ENCODE results near the gene RRP9.

RRP9 gene

DNA sequence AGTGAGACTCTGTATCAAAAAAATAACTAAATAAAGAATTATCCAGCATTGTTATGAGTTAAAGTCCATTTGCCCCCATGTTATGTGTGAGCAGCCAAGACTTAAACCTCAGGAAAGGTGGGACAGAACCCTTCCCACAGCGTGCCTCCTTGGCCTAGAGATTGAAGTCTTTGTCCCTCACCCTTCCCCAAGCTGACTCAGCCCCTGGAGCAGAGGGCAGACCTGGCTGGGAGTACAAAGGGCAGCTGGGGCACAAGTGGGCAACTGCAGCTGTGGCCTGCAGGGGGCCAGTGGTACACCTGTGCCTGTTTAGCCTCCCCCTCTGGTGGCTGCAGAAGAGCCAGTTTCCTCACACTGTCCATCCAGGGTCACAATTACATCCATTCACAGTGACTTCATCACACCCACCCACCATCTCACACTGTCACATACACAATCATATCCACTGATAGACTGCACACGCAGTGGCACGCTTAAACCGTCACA lies 40.7 kb upstream of the RRP9 start:
- Histone ChIP-seq H3K79me2 (ENCODE audit: insufficient read depth, low read length) (no peaks in the 10 kb centered on the region), H3K9me3 (ENCODE audit: low read length) (no peaks in the 10 kb centered on the region), H3F3A (ENCODE audit: insufficient read depth, low read length) (no peaks in the 10 kb centered on the region), H3K4me1 (ENCODE audit: insufficient read depth, low read length, severe bottlenecking) (peaks cover 26% of the 10 kb centered on the region), H3K36me3 (ENCODE audit: insufficient read depth, low read length) (peaks cover 4% of the 10 kb centered on the region; the same call in 1 of the 2 replicates), H3K9me2 (ENCODE audit: low read depth, low read length) (no peaks in the 10 kb centered on the region), H3K4me2 (ENCODE audit: low read length) (peak overlapping the region; percentile 87), H4K20me1 (ENCODE audit: insufficient read depth, low read length) (no peaks in the 10 kb centered on the region), H2AFZ (ENCODE audit: low read length) (no peak overlapping the region), H3K9ac (ENCODE audit: low read length) (peak overlapping the region; percentile 72), H3K4me3 (ENCODE audit: low read depth, low read length, poor library complexity, severe bottlenecking) (peak overlapping the region; percentile 68), H3K27me3 (ENCODE audit: insufficient read depth, low read length) (no peaks in the 10 kb centered on the region), H3K27ac (ENCODE audit: low read depth, low read length, poor library complexity, severe bottlenecking) (peak overlapping the region; percentile 42)
- TF ChIP-seq EZH2 (IDR thresholded peaks at IDR 0.05; ENCODE audit: borderline replicate concordance, low read length): no peak
- TF ChIP-seq, protein P1, sequence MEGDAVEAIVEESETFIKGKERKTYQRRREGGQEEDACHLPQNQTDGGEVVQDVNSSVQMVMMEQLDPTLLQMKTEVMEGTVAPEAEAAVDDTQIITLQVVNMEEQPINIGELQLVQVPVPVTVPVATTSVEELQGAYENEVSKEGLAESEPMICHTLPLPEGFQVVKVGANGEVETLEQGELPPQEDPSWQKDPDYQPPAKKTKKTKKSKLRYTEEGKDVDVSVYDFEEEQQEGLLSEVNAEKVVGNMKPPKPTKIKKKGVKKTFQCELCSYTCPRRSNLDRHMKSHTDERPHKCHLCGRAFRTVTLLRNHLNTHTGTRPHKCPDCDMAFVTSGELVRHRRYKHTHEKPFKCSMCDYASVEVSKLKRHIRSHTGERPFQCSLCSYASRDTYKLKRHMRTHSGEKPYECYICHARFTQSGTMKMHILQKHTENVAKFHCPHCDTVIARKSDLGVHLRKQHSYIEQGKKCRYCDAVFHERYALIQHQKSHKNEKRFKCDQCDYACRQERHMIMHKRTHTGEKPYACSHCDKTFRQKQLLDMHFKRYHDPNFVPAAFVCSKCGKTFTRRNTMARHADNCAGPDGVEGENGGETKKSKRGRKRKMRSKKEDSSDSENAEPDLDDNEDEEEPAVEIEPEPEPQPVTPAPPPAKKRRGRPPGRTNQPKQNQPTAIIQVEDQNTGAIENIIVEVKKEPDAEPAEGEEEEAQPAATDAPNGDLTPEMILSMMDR (IDR thresholded peaks at IDR 0.05; ENCODE audit: low read length): peak; percentile 81; the same call in 1 of the 2 replicates

DNA sequence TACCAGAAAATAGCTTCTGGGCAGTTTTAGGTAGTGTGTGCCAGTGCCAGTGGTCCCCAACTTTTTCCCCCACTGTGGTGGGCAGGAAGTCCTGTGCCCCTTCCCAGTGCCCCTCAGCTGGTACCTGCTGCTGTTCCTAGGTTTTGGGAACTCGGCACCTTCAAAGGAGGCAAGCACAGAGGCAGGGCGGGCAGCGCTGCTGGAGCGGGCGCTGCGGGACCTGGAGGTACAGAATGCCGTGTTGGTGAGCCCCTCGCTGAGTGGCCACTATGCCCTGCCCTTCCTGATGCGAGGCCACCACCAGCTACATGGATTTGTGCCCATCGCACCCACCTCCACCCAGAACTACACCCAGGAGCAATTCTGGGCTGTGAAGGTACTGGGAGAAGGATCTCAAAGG lies 38.5 kb upstream of the RRP9 start:
- H3K4me3 ChIP-seq (ENCODE audit: low read depth, low read length, poor library complexity, severe bottlenecking): no peak overlapping the region
- no peak for TF ChIP-seq EZH2 (IDR thresholded peaks at IDR 0.05; ENCODE audit: borderline replicate concordance, low read length)
- TF ChIP-seq, protein P1 (IDR thresholded peaks at IDR 0.05; ENCODE audit: low read length): no peak
- no peaks in the 10 kb centered on the region for H4K20me1 ChIP-seq (ENCODE audit: insufficient read depth, low read length)
- H3K79me2 ChIP-seq (ENCODE audit: insufficient read depth, low read length): no peaks in the 10 kb centered on the region
- peaks cover 48% of the 10 kb centered on the region for H3K4me1 ChIP-seq (ENCODE audit: insufficient read depth, low read length, severe bottlenecking)
- no peak overlapping the region for H3K27ac ChIP-seq (ENCODE audit: low read depth, low read length, poor library complexity, severe bottlenecking)
- 0 out of 2 replicates have a peak, but pooled peaks cover 8% of the 10 kb centered on the region for H3F3A ChIP-seq (ENCODE audit: insufficient read depth, low read length)
- H2AFZ ChIP-seq (ENCODE audit: low read length): no peak overlapping the region
- no peak overlapping the region for H3K9ac ChIP-seq (ENCODE audit: low read length)
- H3K4me2 ChIP-seq (ENCODE audit: low read length): no peak overlapping the region
- H3K36me3 ChIP-seq (ENCODE audit: insufficient read depth, low read length): peaks cover 4% of the 10 kb centered on the region; the same call in 1 of the 2 replicates
- H3K9me3 ChIP-seq (ENCODE audit: low read length): no peaks in the 10 kb centered on the region
- no peaks in the 10 kb centered on the region for H3K27me3 ChIP-seq (ENCODE audit: insufficient read depth, low read length)
- H3K9me2 ChIP-seq (ENCODE audit: low read depth, low read length): no peaks in the 10 kb centered on the region

DNA sequence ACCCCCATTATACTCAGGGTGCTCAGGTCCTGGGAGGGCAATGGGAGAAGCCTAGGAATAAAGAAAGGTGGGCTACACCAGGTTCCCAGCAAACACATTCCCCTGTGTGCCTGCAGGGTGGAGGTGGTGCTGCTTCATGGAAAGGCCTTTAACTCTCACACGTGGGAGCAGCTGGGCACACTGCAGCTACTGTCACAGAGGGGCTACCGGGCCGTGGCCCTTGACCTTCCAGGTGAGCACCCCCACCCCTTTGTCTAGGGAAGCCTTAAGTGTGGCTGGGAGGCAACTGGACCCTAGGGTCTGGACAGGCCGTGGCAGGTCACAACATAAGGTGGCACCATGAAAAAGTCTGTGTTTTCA lies 36.4 kb upstream of the RRP9 start:
- H3K4me1 ChIP-seq (ENCODE audit: insufficient read depth, low read length, severe bottlenecking): peaks cover 50% of the 10 kb centered on the region
- H3K9ac ChIP-seq (ENCODE audit: low read length): no peak overlapping the region
- H3K4me3 ChIP-seq (ENCODE audit: low read depth, low read length, poor library complexity, severe bottlenecking): no peak overlapping the region
- 0 out of 2 replicates have a peak, but pooled peaks cover 8% of the 10 kb centered on the region for H3F3A ChIP-seq (ENCODE audit: insufficient read depth, low read length)
- TF ChIP-seq EZH2 (IDR thresholded peaks at IDR 0.05; ENCODE audit: borderline replicate concordance, low read length): no peak
- TF ChIP-seq, protein P1 (IDR thresholded peaks at IDR 0.05; ENCODE audit: low read length): no peak
- peaks cover 4% of the 10 kb centered on the region; the same call in 1 of the 2 replicates for H3K36me3 ChIP-seq (ENCODE audit: insufficient read depth, low read length)
- no peaks in the 10 kb centered on the region for H3K9me3 ChIP-seq (ENCODE audit: low read length)
- no peaks in the 10 kb centered on the region for H3K79me2 ChIP-seq (ENCODE audit: insufficient read depth, low read length)
- H2AFZ ChIP-seq (ENCODE audit: low read length): no peak overlapping the region
- H3K27ac ChIP-seq (ENCODE audit: low read depth, low read length, poor library complexity, severe bottlenecking): peak overlapping the region; percentile 77
- no peaks in the 10 kb centered on the region for H3K27me3 ChIP-seq (ENCODE audit: insufficient read depth, low read length)
- H3K9me2 ChIP-seq (ENCODE audit: low read depth, low read length): no peaks in the 10 kb centered on the region
- no peaks in the 10 kb centered on the region for H4K20me1 ChIP-seq (ENCODE audit: insufficient read depth, low read length)
- H3K4me2 ChIP-seq (ENCODE audit: low read length): no peak overlapping the region

Measured in OCI-LY1 (cell line).